Endodermal cell (in vitro differentiated cells): ENCODE results near the gene HEYL. TPM values are rescaled to one million over a fixed set of nuclear protein-coding genes. Genes with fewer than 3 reads are reported as not detected.

Source experiments
- DNase-seq: peaks from one replicate; pipeline ENCODE4 v3.0.0-alpha.2; 2017
- H3K27ac ChIP-seq: 2 replicates; pipeline ENCODE4 v1.5.1; 2013; ENCODE audit warnings: mild to moderate bottlenecking, low read depth, low read length, moderate library complexity
- H3K27me3 ChIP-seq: 2 replicates; pipeline ENCODE4 v1.6.1; 2013; ENCODE audit warnings: mild to moderate bottlenecking, low read length, moderate library complexity; ENCODE audit not compliant: insufficient read depth, control insufficient read depth, poor library complexity, severe bottlenecking
- H3K36me3 ChIP-seq: 2 replicates; pipeline ENCODE4 v1.7.0; 2013; ENCODE audit warnings: mild to moderate bottlenecking, low read length, moderate library complexity; ENCODE audit not compliant: control insufficient read depth, insufficient read depth
- H3K4me1 ChIP-seq: one replicate; pipeline ENCODE4 v1.7.0; 2013; ENCODE audit warnings: low read length; ENCODE audit not compliant: control insufficient read depth, insufficient read depth
- H3K4me3 ChIP-seq: 2 replicates; pipeline ENCODE4 v1.5.1; 2013; ENCODE audit warnings: mild to moderate bottlenecking, low read length, moderate library complexity
- H3K9ac ChIP-seq: 2 replicates; pipeline ENCODE4 v1.6.1; 2013; ENCODE audit warnings: mild to moderate bottlenecking, low read length, moderate library complexity; ENCODE audit not compliant: poor library complexity, severe bottlenecking; ENCODE audit errors: extremely low read depth
- H3K9me3 ChIP-seq: 2 replicates; pipeline ENCODE4 v1.6.1; 2013; ENCODE audit warnings: mild to moderate bottlenecking, low read length, moderate library complexity; ENCODE audit not compliant: control insufficient read depth
- H3K27ac Mint-ChIP-seq: 2 replicates; pipeline ENCODE4 v1.8.0; 2020; ENCODE audit warnings: mixed read lengths
- H3K27me3 Mint-ChIP-seq: 2 replicates; pipeline ENCODE4 v1.8.0; 2021; ENCODE audit warnings: mild to moderate bottlenecking, mixed read lengths; ENCODE audit not compliant: insufficient read depth
- H3K36me3 Mint-ChIP-seq: 2 replicates; pipeline ENCODE4 v1.8.0; 2020; ENCODE audit warnings: low read depth, mixed read lengths
- H3K4me1 Mint-ChIP-seq: 2 replicates; pipeline ENCODE4 v1.8.0; 2020; ENCODE audit warnings: mixed read lengths
- H3K4me3 Mint-ChIP-seq: 2 replicates; pipeline ENCODE4 v1.8.0; 2020; ENCODE audit warnings: mild to moderate bottlenecking, moderate library complexity, mixed read lengths
- H3K9me3 Mint-ChIP-seq: 2 replicates; pipeline ENCODE4 v1.8.0; 2020; ENCODE audit warnings: mild to moderate bottlenecking, mixed read lengths
- WGBS, 2 experiments: methylation state at CpG; one replicate each; pipeline versions ENCODE4 v1.1.5 to v1.1.7; 2013; ENCODE audit warnings: missing lambda C conversion rate in 2 of 2, mixed read lengths in 1 of 2; ENCODE audit not compliant: insufficient coverage in 1 of 2, insufficient read length in 1 of 2; 5-methylcytosine and 5-hydroxymethylcytosine counted together
- total RNA-seq, 2 donors: library from RNA; stranded (reverse); fragmentation: NEBNext Ultra II Directional in 1 of 2; extraction: Animal tissue kit (Norgen Biotek cat#: 25700) in 1 of 2; gene quantifications; 2 replicates in 1 of 2; 3 replicates in 1 of 2; pipeline ENCODE4 v1.2.1, GENCODE V29; 2021
- TF ChIP-seq, protein P1 (sequence below): fragments of 200-600 bp; sonication (generic); conservative IDR thresholded peaks from 2 replicates; pipeline ENCODE4 v1.5.0; 2021; ENCODE audit warnings: antibody characterized with exemption, mild to moderate bottlenecking

The HEYL gene
- total RNA-seq, 2 donors from 2014 or later = 1.2 to 1.5 TPM

DNA sequence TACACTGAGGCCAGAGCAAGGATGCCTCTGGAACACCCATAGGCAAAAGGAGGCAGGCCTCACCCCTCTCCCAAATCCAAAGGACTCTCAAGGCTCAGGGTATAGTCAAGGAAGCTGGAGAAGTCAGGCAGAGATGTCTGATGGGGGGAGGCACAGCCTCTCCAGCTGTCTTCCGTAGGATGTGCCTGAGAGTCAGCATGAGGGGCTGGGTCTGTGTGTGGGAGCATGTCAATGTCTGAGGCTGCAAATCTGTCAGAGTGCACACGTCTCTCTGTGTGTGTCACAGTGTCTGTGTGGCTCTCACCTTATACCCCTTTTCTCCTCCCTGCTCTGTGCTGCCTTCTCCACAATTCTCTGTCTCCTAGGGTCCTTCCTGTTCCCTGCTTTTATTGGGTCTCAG, 47.8 kb upstream of the HEYL start:
- Mint-ChIP-seq H3K4me3 (no peak overlapping the region), H3K27ac (no peak overlapping the region)

DNA sequence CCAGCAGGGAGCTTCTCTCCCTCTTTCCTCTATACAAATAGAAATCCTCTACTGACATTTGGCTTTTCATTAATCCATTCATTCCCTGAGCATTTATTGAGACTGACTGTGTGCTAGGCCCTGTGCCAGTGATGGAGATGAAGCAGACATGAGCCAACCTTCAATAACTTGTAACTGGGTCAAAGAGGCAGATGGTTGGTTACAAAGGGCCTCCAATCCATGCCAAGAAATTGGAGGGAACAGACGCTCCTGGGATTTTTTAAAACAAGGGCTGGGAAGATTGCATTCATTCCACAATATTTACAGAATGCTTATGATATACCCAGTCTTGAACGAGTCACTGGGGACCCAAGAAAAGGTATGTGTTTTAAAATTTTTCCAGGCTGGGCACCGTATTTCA, 45.6 kb upstream of the HEYL start:
- DNase-seq = no peak
- peaks cover 99% of the 10 kb centered on the region for H3K27me3 Mint-ChIP-seq
- Histone ChIP-seq H3K4me1 (no peaks in the 10 kb centered on the region), H3K9me3 (no peaks in the 10 kb centered on the region), H3K27ac (no peak overlapping the region), H3K27me3 (peaks cover 96% of the 10 kb centered on the region), H3K36me3 (no peaks in the 10 kb centered on the region), H3K9ac (no peak overlapping the region), H3K4me3 (no peak overlapping the region)
- TF ChIP-seq, protein P1, sequence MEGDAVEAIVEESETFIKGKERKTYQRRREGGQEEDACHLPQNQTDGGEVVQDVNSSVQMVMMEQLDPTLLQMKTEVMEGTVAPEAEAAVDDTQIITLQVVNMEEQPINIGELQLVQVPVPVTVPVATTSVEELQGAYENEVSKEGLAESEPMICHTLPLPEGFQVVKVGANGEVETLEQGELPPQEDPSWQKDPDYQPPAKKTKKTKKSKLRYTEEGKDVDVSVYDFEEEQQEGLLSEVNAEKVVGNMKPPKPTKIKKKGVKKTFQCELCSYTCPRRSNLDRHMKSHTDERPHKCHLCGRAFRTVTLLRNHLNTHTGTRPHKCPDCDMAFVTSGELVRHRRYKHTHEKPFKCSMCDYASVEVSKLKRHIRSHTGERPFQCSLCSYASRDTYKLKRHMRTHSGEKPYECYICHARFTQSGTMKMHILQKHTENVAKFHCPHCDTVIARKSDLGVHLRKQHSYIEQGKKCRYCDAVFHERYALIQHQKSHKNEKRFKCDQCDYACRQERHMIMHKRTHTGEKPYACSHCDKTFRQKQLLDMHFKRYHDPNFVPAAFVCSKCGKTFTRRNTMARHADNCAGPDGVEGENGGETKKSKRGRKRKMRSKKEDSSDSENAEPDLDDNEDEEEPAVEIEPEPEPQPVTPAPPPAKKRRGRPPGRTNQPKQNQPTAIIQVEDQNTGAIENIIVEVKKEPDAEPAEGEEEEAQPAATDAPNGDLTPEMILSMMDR = no peak
- no peak overlapping the region for H3K27ac Mint-ChIP-seq
- H3K9me3 Mint-ChIP-seq = peaks cover 3% of the 10 kb centered on the region
- no peaks in the 10 kb centered on the region for H3K36me3 Mint-ChIP-seq
- no peak overlapping the region for H3K4me3 Mint-ChIP-seq
- WGBS, 2 experiments = 53 to 80% methylated on average over 2 to 3 of the region's 3 CpGs
- no peaks in the 10 kb centered on the region for H3K4me1 Mint-ChIP-seq

More for the DNA sequence above, 47.8 kb upstream of the HEYL start:
- H3K27me3 Mint-ChIP-seq = peaks cover 99% of the 10 kb centered on the region
- Histone ChIP-seq H3K4me1 (no peaks in the 10 kb centered on the region), H3K9me3 (no peaks in the 10 kb centered on the region), H3K36me3 (no peaks in the 10 kb centered on the region), H3K9ac (no peak overlapping the region), H3K27me3 (peaks cover 96% of the 10 kb centered on the region), H3K27ac (no peak overlapping the region), H3K4me3 (no peak overlapping the region)
- no peaks in the 10 kb centered on the region for H3K4me1 Mint-ChIP-seq
- no peaks in the 10 kb centered on the region for H3K36me3 Mint-ChIP-seq
- H3K9me3 Mint-ChIP-seq = peaks cover 3% of the 10 kb centered on the region
- TF ChIP-seq, protein P1 = no peak
- 0 to 47% methylated on average over 1 to 2 of the region's 2 CpGs for WGBS, 2 experiments
- DNase-seq = no peak

DNA sequence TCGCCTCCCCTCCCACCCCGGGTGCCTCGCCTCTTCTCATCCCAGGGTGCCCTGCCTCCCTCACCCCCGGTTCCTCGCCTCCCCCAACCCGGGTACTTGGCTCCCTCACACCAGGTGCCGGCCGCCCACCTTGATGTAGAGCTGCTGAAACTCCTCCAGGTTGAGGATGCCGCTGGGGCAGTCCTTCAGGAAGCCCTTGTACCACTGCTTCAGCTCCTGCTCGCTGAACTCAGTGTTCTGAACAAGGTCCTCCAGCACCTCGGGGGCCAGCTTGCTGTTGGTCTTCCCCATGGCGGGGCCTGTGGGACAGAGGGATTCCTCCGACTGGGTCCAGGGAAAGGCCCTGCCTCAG, 44.8 kb upstream of the HEYL start:
- TF ChIP-seq, protein P1 = no peak
- Histone ChIP-seq H3K4me3 (no peak overlapping the region), H3K9me3 (no peaks in the 10 kb centered on the region), H3K36me3 (no peaks in the 10 kb centered on the region), H3K9ac (no peak overlapping the region), H3K27me3 (peaks cover 96% of the 10 kb centered on the region), H3K4me1 (no peaks in the 10 kb centered on the region), H3K27ac (no peak overlapping the region)
- Mint-ChIP-seq H3K4me3 (no peak overlapping the region), H3K27me3 (peaks cover 99% of the 10 kb centered on the region), H3K27ac (no peak overlapping the region), H3K9me3 (peaks cover 3% of the 10 kb centered on the region), H3K36me3 (no peaks in the 10 kb centered on the region), H3K4me1 (no peaks in the 10 kb centered on the region)
- DNase-seq = no peak
- WGBS, 2 experiments = 65 to 73% methylated on average over 7 to 13 of the region's 13 CpGs
